Fibroblast of villous mesenchyme (primary cell): ENCODE results near the gene MEX3A. TPM values are rescaled to one million over a fixed set of nuclear protein-coding genes. Genes with fewer than 3 reads are reported as not detected.

Experiments
- DNase-seq: peaks from one replicate; pipeline ENCODE4 v3.0.0-alpha.2; 2010; ENCODE audit warnings: low read depth
- H3K4me3 ChIP-seq: 2 replicates; pipeline ENCODE4 v1.5.1; 2011; ENCODE audit warnings: low read depth, mild to moderate bottlenecking, low read length
- total RNA-seq: library from RNA; depleted of rRNA; stranded (reverse); fragments of >200 nt; gene quantifications from 2 replicates; pipeline ENCODE4 v1.2.3, GENCODE V29; 2012
- TF ChIP-seq, protein P1 (sequence below): IDR thresholded peaks from 2 replicates; pipeline ENCODE4 v1.5.1; 2012; ENCODE audit warnings: low read depth, mild to moderate bottlenecking, low read length; ENCODE audit not compliant: insufficient read depth

MEX3A gene
- total RNA-seq, 1 donor = 1.7 TPM

DNA sequence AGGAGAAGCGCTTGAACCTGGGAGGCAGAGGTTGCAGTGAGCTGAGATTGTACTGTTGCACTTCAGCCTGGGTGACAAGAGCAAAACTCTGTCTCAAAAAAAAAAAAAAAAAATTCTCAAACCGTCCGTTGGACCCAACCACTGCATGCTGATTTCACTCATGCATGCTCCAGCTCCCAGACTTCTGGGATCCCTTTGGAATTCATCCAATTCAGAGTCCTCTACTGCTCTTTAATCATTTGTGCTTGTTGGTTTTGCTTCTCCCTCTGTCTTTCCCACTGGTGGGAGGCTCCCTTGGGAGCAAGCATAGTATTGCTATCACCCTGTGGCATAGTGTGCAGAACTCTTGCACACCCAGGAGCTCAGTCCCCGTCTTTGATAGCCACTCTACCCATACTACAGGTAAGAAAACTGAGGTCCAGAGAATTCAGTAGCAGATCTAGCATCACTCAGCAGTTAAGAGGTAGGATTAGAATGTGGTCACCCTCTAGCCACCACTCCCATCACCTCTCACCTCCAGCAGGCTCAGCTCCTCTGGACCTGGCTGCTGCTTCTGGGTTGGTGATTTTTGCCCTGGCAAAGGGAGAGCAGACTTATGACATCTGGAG lies 29.2 kb upstream of the MEX3A start:
- H3K4me3 ChIP-seq = no peak overlapping the region
- no peak for DNase-seq
- TF ChIP-seq, protein P1, sequence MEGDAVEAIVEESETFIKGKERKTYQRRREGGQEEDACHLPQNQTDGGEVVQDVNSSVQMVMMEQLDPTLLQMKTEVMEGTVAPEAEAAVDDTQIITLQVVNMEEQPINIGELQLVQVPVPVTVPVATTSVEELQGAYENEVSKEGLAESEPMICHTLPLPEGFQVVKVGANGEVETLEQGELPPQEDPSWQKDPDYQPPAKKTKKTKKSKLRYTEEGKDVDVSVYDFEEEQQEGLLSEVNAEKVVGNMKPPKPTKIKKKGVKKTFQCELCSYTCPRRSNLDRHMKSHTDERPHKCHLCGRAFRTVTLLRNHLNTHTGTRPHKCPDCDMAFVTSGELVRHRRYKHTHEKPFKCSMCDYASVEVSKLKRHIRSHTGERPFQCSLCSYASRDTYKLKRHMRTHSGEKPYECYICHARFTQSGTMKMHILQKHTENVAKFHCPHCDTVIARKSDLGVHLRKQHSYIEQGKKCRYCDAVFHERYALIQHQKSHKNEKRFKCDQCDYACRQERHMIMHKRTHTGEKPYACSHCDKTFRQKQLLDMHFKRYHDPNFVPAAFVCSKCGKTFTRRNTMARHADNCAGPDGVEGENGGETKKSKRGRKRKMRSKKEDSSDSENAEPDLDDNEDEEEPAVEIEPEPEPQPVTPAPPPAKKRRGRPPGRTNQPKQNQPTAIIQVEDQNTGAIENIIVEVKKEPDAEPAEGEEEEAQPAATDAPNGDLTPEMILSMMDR = no peak

DNA sequence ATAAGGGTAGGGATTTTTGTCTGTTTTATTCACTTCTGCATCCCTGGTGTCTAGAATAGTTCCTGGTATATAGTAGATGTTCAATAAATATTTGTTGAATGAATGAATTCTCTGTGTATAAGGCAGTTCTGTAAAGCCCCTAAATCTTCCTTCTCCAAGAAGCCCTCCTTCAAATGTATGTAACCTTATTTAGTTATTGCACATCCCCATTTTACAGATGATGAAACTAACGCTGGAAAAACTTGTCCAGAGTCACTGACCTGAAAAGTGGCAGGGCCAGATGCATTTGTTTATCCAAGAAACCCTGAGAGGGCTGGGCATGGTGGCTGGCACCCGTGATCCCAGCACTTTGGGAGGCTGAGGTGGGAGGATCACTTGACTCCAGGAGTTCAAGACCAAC lies 28.0 kb upstream of the MEX3A start:
- TF ChIP-seq, protein P1 = no peak
- H3K4me3 ChIP-seq = no peak overlapping the region
- DNase-seq = no peak

DNA sequence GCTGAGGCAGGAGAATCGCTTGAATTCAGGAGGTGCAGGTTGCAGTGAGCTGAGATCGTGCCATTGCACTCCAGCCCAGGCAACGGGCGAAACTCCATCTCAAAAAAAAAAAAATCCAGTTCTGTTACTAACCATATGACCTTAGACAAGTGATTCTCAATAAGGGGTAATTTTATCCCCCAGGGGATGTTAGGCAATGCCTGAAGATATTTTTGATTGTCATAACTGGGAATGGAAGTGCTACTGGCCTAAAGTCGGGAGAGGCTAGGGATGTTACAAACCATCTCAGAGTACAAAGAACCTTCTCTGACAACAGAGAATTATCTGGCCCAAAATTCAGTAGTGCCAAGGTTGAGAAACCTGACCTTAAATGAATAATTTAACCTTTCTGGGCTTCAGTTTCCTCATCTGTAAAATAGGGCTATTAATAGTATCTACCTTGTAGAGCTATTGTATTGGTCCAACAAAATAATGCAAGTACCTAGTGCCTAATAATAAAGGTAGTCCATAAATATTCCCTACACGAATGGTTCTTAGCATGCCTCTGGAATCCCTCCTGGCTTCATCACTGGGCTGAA lies 26.5 kb upstream of the MEX3A start:
- H3K4me3 ChIP-seq = no peak overlapping the region
- DNase-seq = no peak
- TF ChIP-seq, protein P1 = no peak

DNA sequence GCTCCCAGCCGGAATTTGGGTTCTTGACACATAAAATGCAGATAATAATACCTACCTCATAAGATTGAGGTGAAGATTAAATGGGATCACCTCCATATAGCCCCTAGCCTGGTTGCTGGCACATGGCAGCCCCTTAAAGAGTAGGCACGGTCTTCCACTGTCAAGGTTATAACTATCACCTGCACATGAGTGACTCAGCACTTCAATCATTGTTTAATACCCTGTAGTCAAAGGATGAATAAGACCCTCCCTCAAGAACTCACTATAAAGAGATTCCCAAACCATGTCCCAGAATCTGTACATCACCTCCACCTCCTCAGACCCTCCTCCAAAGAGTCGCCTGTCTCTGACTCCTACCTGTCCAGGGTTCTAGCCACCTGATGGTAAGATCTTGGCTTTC lies 25.8 kb upstream of the MEX3A start:
- DNase-seq = no peak
- TF ChIP-seq, protein P1 = no peak

DNA sequence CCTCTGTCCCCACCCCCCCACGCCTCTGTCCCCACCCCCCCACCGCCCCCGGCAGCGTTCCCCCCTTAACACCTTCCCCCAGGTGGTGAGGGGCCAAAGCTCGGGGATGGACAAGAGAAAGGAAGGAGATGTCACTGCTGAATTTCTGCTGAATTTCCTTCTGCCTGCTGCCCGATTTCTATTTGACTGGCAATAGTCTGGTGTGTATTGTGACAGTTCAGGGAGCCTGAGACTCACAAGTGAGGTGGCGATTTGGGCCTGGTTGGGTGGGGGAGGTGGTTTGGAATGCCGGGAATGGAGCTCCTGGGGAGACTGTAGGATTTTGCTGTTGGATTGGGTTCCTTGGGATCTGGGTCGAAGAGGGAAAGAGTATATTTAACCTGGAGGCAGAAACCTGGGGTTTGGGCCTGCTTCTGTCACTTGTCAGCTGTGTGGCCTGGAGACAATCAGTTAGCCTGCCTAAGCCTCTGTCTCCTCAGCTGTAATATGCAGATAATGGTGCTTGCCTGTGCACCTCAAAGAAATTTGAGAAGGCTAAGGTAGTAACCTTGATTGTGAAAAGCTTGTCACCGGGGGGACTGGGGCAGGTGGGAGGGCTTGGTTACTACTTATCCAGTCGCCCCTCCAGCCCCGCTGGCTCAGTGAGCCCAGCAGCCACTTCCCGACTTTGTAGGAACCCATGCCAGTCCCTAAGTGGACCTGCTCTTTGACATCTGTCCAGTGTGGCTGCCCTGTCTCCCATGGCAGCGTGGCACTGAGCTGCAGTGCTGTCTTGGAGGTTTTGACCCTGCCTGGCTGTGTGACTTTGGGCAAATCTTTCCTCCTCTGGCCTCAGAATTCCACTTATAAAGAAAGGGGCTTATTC lies 24.6 kb upstream of the MEX3A start:
- TF ChIP-seq, protein P1 = no peak
- DNase-seq = peak; percentile 51
- no peak overlapping the region for H3K4me3 ChIP-seq

More for the DNA sequence above, 25.8 kb upstream of the MEX3A start:
- no peak overlapping the region for H3K4me3 ChIP-seq

DNA sequence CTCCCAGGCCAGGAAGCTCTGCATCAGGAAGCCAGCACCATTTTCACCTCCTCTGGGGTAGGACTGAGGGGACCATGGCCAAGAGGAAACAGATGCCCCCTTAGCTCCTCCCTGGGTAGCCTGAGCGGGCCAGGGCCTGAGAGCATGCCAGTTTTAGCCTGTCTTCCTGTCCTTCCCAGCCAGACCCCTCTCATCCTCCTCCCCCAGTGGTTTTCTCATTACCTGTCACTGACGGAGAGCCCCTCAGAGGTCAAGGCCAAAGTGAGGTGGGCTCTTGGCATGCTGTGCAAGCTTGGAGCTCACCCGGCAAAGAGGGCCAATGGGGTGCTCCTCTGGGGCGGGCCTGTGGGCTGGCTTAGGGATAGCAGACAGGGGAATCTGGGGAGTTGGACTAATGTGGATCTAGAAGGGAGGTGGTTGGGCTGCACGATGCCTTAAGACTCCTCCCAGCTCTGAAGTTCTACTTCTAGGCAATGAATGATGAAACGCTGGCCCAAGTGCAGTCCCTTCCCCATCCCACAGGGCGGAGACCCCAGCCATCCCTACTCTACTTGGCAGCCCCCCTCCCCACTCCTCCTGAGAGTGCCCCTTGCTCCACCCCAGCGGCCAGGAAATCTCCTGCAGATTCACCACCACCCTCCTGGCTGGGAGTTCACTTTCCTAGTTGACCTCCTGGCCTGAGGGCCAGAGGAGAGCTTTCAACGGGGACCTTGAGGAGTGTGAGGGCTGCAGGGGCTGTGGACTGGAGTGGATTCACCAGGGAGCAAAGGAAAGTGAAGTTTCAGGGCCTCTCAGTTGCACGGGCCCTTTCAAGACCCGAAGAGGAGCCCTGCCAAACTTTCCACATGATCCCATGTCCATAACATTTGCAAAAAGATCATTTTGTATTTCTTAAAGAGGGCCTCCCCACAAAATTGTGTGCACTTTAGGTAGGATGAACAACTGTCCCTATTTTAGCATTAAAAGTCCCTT lies 22.9 kb upstream of the MEX3A start:
- H3K4me3 ChIP-seq = no peak overlapping the region
- TF ChIP-seq, protein P1 = peak; percentile 14
- DNase-seq = peak; percentile 68
